OCI-LY3 (cell line): Measurements from ENCODE around the gene NKIRAS2.

Experiments used
- EZH2phosphoT487 ChIP-seq: fragments of 200-600 bp; shearing (Covaris generic); IDR thresholded peaks from 2 replicates; pipeline ENCODE4 v1.6.1; 2018; ENCODE audit warnings: antibody characterized with exemption, mixed run types, low read depth
- TF ChIP-seq, protein P1 (sequence below): fragments of 200-600, 300-600 bp; sonication (generic); IDR thresholded peaks from 2 replicates; pipeline ENCODE4 v1.5.1; 2014; ENCODE audit warnings: antibody characterized with exemption, low read length, low read depth

- TF ChIP-seq, protein P1, sequence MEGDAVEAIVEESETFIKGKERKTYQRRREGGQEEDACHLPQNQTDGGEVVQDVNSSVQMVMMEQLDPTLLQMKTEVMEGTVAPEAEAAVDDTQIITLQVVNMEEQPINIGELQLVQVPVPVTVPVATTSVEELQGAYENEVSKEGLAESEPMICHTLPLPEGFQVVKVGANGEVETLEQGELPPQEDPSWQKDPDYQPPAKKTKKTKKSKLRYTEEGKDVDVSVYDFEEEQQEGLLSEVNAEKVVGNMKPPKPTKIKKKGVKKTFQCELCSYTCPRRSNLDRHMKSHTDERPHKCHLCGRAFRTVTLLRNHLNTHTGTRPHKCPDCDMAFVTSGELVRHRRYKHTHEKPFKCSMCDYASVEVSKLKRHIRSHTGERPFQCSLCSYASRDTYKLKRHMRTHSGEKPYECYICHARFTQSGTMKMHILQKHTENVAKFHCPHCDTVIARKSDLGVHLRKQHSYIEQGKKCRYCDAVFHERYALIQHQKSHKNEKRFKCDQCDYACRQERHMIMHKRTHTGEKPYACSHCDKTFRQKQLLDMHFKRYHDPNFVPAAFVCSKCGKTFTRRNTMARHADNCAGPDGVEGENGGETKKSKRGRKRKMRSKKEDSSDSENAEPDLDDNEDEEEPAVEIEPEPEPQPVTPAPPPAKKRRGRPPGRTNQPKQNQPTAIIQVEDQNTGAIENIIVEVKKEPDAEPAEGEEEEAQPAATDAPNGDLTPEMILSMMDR = no peak
- TF ChIP-seq EZH2phosphoT487 = no peak
These were observed 6.0 kb downstream of the NKIRAS2 start for GRCh38 chr17:42025936-42026335.
